K562 (cell line): Measurements from ENCODE around the gene FBLN2.

Source experiments
- CCAR2 ChIP-seq: fragments of 200-400 bp; formaldehyde crosslinking; IDR thresholded peaks from 2 replicates; pipeline ENCODE4 v1.6.1; 2017; ENCODE audit warnings: mild to moderate bottlenecking, low read depth, low read length
- JUND ChIP-seq, 2 experiments: IDR thresholded peaks; 2 replicates in 1 of 2; 3 replicates in 1 of 2; pipeline ENCODE4 v1.6.1; 2011; ENCODE audit warnings: borderline replicate concordance in 2 of 2, low read depth in 2 of 2, low read length in 2 of 2, improper control_type of control experiment in 1 of 2, missing biosample characterization in 1 of 2, missing genetic modification characterization in 1 of 2, missing genetic modification reagents in 1 of 2
- RBM17 ChIP-seq: fragments of 200-400 bp; formaldehyde crosslinking; IDR thresholded peaks from 2 replicates; pipeline ENCODE4 v1.6.1; 2017; ENCODE audit warnings: low read depth, mild to moderate bottlenecking, low read length, borderline replicate concordance
- SIRT6 ChIP-seq: IDR thresholded peaks from one replicate; pipeline ENCODE4 v1.6.1; 2012; ENCODE audit warnings: low read depth, mild to moderate bottlenecking, control low read depth, inconsistent platforms, low read length, moderate library complexity
- ZZZ3 ChIP-seq: fragments of 450-650 bp; IDR thresholded peaks from 2 replicates; pipeline ENCODE4 v1.6.1; 2016; ENCODE audit warnings: antibody characterized with exemption, mild to moderate bottlenecking, moderate library complexity
- TF ChIP-seq, protein P1 (sequence below): sonication (generic); formaldehyde crosslinking; IDR thresholded peaks from 2 replicates; pipeline ENCODE4 v1.8.0; 2023; ENCODE audit warnings: mild to moderate bottlenecking, missing genetic modification reagents

DNA sequence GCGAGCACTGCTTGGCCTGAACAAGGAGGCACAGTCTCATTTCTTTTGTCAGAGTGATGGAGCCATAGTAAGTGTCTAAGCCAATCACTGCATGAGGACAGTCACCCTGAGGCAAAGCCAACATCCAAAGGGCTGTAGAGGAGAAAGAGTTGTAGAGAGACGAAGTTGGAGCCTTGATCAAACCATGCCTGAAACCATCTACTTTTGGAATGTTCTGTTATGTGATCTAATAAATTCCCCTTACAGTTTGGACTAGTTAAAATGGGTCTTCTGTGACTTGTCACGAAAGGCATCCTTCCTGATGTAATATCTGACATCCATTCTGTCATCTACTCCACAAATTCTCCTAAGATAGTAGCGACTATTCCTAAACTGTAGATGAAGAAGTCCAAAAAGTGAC, 128.3 kb downstream of the FBLN2 start:
- TF ChIP-seq SIRT6 (no peak), ZZZ3 (no peak), JUND (IDR thresholded peaks at IDR 0.05; ENCODE audit: borderline replicate concordance, low read depth, low read length) (no peak), JUND (tag; IDR thresholded peaks at IDR 0.05; ENCODE audit: borderline replicate concordance, low read depth, low read length) (no peak), CCAR2 (no peak), RBM17 (no peak)
- TF ChIP-seq, protein P1, sequence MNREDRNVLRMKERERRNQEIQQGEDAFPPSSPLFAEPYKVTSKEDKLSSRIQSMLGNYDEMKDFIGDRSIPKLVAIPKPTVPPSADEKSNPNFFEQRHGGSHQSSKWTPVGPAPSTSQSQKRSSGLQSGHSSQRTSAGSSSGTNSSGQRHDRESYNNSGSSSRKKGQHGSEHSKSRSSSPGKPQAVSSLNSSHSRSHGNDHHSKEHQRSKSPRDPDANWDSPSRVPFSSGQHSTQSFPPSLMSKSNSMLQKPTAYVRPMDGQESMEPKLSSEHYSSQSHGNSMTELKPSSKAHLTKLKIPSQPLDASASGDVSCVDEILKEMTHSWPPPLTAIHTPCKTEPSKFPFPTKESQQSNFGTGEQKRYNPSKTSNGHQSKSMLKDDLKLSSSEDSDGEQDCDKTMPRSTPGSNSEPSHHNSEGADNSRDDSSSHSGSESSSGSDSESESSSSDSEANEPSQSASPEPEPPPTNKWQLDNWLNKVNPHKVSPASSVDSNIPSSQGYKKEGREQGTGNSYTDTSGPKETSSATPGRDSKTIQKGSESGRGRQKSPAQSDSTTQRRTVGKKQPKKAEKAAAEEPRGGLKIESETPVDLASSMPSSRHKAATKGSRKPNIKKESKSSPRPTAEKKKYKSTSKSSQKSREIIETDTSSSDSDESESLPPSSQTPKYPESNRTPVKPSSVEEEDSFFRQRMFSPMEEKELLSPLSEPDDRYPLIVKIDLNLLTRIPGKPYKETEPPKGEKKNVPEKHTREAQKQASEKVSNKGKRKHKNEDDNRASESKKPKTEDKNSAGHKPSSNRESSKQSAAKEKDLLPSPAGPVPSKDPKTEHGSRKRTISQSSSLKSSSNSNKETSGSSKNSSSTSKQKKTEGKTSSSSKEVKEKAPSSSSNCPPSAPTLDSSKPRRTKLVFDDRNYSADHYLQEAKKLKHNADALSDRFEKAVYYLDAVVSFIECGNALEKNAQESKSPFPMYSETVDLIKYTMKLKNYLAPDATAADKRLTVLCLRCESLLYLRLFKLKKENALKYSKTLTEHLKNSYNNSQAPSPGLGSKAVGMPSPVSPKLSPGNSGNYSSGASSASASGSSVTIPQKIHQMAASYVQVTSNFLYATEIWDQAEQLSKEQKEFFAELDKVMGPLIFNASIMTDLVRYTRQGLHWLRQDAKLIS (CRISPR knock-in tag), result no peak
